ENCODE results near the gene PRL.

The PRL gene

DNA sequence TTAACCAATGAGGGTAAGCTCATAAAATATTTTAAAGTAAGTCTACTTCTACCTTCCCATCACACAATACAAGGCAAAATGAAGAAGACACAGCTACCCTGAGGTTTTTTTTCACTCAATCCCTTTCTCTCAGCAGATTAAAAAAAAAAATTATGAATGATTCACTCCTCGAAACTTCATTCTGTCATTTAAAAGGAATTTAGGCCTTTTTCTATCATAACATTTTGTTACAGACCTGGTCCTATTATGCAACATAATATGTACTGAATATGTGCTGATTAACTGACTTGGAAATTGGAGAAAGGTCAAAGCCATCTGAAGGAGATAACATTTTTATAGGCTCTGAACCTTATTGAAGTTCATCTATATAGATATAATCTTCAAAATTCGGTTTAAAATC is 45.5 kb downstream of the PRL start:
- Histone ChIP-seq H3K9ac (ENCODE audit: low read length) (no peak overlapping the region), H3K9me3 (ENCODE audit: control insufficient read depth, insufficient read depth, low read depth, low read length) (no peaks in the 10 kb centered on the region), H3K27me3 (ENCODE audit: control insufficient read depth, insufficient read depth, low read length) (no peaks in the 10 kb centered on the region), H3K4me3 (ENCODE audit: low read depth, low read length) (no peak overlapping the region), H3K27ac (ENCODE audit: low read depth, low read length) (peak overlapping the region; percentile 15; the same call in 1 of the 2 replicates), H3K36me3 (ENCODE audit: control insufficient read depth, insufficient read depth, low read length) (no peaks in the 10 kb centered on the region), H3K4me1 (ENCODE audit: control insufficient read depth, insufficient read depth, low read length) (peaks cover 36% of the 10 kb centered on the region)

DNA sequence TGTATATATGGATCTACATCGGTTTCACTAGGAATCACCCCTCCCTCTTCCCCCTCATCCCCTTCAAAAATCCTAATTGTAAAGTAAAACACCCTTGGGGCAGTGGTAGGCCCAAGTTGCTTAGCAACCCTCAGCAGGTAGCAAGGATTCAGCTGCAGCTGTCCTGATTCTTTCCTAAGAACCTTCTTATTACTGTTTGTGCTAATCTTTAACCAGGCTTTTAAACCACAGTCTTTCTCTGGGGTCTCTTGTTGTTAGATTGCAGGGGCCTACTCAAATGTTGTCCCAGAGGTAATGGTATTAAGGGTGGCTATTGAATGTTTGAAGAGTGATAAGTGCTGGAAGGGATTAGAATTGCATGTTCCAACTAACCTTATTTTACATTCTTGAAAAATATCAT is 46.4 kb downstream of the PRL start:
- no peak overlapping the region for H3K9ac ChIP-seq (ENCODE audit: low read length)
- H3K4me1 ChIP-seq (ENCODE audit: control insufficient read depth, insufficient read depth, low read length): peaks cover 36% of the 10 kb centered on the region
- no peaks in the 10 kb centered on the region for H3K36me3 ChIP-seq (ENCODE audit: control insufficient read depth, insufficient read depth, low read length)
- peak overlapping the region; percentile 19; the same call in 1 of the 2 replicates for H3K4me3 ChIP-seq (ENCODE audit: low read depth, low read length)
- no peaks in the 10 kb centered on the region for H3K27me3 ChIP-seq (ENCODE audit: control insufficient read depth, insufficient read depth, low read length)
- H3K9me3 ChIP-seq (ENCODE audit: control insufficient read depth, insufficient read depth, low read depth, low read length): no peaks in the 10 kb centered on the region
- peak overlapping the region; percentile 15; the same call in 1 of the 2 replicates for H3K27ac ChIP-seq (ENCODE audit: low read depth, low read length)

DNA sequence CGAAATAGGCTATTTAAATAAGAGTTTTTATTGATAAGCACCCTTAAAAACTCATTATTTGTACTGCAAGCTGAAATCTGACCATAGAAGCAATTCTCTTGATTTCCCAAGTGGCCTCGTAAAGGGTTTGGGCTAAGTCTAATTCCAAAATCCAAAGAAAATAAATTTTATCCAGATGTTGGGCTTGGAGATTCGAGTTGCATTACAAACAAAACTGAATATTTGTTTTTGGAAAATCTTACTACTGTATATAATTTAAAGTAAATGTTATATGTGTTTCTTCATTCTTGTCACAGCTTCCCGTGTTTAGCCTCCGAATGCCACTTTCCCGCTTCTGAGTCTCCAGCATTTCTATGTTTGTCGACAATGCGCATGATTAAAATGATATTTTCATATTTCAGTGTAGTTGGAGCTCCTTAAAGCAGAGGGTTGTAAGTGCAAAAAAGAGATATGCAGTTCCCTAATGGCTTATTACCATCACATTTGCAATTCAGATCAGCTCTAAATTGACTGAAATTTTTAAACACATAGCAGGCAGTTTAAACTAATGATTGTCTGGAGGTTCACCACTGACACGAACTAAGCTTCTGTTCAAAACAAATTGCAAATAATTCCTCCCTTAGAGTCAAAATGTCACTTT is 47.0 kb downstream of the PRL start:
- 0 out of 2 replicates have a peak overlapping the region, but pooled peaks have one; percentile 19 for H3K4me3 ChIP-seq (ENCODE audit: low read depth, low read length)
- no peak overlapping the region for H3K9ac ChIP-seq (ENCODE audit: low read length)
- H3K36me3 ChIP-seq (ENCODE audit: control insufficient read depth, insufficient read depth, low read length): no peaks in the 10 kb centered on the region
- H3K27me3 ChIP-seq (ENCODE audit: control insufficient read depth, insufficient read depth, low read length): no peaks in the 10 kb centered on the region
- no peaks in the 10 kb centered on the region for H3K9me3 ChIP-seq (ENCODE audit: control insufficient read depth, insufficient read depth, low read depth, low read length)
- peaks cover 36% of the 10 kb centered on the region for H3K4me1 ChIP-seq (ENCODE audit: control insufficient read depth, insufficient read depth, low read length)
- H3K27ac ChIP-seq (ENCODE audit: low read depth, low read length): peak overlapping the region; percentile 15; the same call in 1 of the 2 replicates

DNA sequence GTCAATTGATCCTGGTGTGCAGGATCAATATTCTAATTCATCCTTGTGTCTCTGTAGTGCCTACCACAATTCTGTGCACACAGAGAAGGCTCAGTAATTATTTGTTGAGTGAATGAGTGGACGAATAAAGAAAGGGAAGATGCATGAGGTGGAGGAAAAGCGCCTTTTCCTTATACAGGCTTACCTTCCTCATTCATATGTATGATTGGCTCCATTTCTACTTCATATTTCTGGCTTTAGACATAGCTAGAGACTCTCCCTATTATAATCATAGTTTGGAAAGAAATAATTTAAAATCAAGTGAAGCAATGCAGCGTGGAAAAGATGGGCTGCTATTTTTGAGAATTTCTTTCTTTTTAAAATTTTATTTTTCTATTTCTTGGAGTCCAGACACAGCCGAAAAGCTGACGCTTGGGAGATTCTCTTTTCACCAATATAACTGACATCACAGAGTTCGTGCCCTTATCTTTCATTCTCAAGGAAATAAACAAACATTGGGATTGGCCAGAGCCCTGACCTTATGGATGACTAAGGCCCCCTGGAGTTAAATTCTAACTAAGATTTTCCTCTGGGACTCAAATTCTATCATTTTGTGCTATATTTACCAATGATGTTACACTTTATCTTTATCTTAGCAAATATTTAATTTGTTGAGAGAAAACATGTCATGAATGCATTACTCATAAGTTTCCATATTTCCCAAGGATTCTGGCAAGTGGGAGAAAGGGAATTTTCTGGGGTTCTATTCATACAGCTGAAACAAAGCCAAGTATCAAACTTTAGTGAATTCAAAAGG is 48.1 kb downstream of the PRL start:
- Histone ChIP-seq H3K9me3 (ENCODE audit: control insufficient read depth, insufficient read depth, low read depth, low read length) (no peaks in the 10 kb centered on the region), H3K36me3 (ENCODE audit: control insufficient read depth, insufficient read depth, low read length) (no peaks in the 10 kb centered on the region), H3K9ac (ENCODE audit: low read length) (no peak overlapping the region), H3K4me3 (ENCODE audit: low read depth, low read length) (no peak overlapping the region), H3K27ac (ENCODE audit: low read depth, low read length) (no peak overlapping the region), H3K4me1 (ENCODE audit: control insufficient read depth, insufficient read depth, low read length) (peaks cover 36% of the 10 kb centered on the region), H3K27me3 (ENCODE audit: control insufficient read depth, insufficient read depth, low read length) (no peaks in the 10 kb centered on the region)

DNA sequence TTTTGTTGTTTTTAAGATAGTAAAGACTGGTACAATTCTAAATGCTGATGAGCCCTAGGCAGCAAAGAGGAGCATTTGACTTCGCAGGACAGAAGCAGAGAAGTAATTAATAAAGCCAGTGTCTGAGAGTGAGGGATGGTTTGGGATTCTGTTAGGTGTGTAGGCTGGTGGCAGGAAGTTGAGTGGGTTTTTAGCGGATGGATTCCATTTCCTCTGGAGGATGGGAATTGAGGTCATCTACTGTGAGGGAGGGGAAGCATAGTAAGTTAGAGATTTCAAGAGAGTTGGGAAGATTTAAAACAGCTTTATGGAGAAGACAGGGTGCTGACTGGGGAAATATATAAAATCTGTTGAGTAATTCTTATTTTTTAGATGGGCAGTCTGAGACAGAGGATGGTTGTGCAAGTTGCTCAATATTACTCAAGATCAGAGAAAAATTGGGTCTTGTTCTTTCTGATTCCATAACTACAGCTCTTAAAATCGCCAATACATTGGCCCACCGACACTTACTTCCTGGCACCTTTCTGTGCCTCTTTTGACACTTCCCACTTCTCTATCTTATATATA is 48.8 kb downstream of the PRL start:
- Histone ChIP-seq H3K4me3 (ENCODE audit: low read depth, low read length) (no peak overlapping the region), H3K9ac (ENCODE audit: low read length) (no peak overlapping the region), H3K27me3 (ENCODE audit: control insufficient read depth, insufficient read depth, low read length) (no peaks in the 10 kb centered on the region), H3K27ac (ENCODE audit: low read depth, low read length) (no peak overlapping the region), H3K36me3 (ENCODE audit: control insufficient read depth, insufficient read depth, low read length) (no peaks in the 10 kb centered on the region), H3K9me3 (ENCODE audit: control insufficient read depth, insufficient read depth, low read depth, low read length) (no peaks in the 10 kb centered on the region), H3K4me1 (ENCODE audit: control insufficient read depth, insufficient read depth, low read length) (peaks cover 36% of the 10 kb centered on the region)

DNA sequence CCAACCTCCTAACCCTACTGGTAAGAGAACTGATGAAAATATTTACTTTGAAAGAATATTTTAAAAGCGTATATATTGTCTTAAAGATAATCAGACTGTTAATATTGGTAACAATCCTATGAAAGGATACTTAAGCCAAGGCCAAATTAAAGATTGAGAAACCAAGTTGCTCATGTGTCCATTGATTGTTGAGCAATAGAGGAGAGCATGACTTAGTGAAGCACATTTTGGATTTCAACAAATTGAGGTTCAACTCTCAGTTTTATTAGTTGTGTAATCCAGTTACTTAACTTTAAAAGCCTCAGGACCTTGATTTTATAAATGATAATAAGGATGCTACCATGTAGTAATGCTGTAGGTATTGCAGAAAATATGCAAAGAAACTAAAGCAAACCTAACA is 56.8 kb downstream of the PRL start:
- Histone ChIP-seq H3K9ac (ENCODE audit: low read length) (no peak overlapping the region), H3K4me3 (ENCODE audit: low read depth, low read length) (no peak overlapping the region), H3K36me3 (ENCODE audit: control insufficient read depth, insufficient read depth, low read length) (no peaks in the 10 kb centered on the region), H3K9me3 (ENCODE audit: control insufficient read depth, insufficient read depth, low read depth, low read length) (peaks cover 3% of the 10 kb centered on the region; the same call in 1 of the 2 replicates), H3K4me1 (ENCODE audit: control insufficient read depth, insufficient read depth, low read length) (no peaks in the 10 kb centered on the region), H3K27ac (ENCODE audit: low read depth, low read length) (no peak overlapping the region), H3K27me3 (ENCODE audit: control insufficient read depth, insufficient read depth, low read length) (no peaks in the 10 kb centered on the region)

DNA sequence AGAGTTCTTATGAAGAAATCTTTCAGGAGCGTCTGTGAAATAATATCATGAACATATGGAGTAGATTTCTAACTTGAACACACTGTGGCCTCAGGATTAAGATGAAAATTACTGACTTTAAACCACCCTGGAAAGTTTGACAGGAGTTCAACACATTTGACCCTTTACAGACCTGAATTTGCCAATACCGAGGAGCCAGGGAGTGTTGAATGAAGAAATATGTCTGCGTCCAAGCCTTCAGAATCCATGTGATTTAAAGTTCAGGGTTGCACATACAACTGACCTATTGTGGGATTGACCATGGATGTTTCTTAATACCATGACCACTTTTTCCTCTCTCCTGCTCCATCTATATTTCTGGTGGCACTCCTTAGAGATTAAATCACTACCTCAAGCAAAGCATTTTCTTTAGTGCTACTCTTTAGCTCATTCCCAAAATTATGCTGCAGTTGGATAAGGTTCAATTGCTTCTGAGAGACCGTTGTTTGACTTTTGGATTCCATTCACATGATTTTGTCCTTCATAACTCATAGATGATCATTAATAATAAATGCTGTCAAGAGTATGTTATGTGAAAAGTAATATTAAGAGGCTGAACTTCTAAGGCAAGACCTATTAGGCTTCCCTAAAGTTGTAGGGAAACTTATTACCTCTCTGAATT is 57.4 kb downstream of the PRL start:
- Histone ChIP-seq H3K4me1 (ENCODE audit: control insufficient read depth, insufficient read depth, low read length) (no peaks in the 10 kb centered on the region), H3K27me3 (ENCODE audit: control insufficient read depth, insufficient read depth, low read length) (no peaks in the 10 kb centered on the region), H3K9me3 (ENCODE audit: control insufficient read depth, insufficient read depth, low read depth, low read length) (peaks cover 3% of the 10 kb centered on the region; the same call in 1 of the 2 replicates), H3K36me3 (ENCODE audit: control insufficient read depth, insufficient read depth, low read length) (no peaks in the 10 kb centered on the region), H3K9ac (ENCODE audit: low read length) (no peak overlapping the region), H3K4me3 (ENCODE audit: low read depth, low read length) (no peak overlapping the region), H3K27ac (ENCODE audit: low read depth, low read length) (no peak overlapping the region)

DNA sequence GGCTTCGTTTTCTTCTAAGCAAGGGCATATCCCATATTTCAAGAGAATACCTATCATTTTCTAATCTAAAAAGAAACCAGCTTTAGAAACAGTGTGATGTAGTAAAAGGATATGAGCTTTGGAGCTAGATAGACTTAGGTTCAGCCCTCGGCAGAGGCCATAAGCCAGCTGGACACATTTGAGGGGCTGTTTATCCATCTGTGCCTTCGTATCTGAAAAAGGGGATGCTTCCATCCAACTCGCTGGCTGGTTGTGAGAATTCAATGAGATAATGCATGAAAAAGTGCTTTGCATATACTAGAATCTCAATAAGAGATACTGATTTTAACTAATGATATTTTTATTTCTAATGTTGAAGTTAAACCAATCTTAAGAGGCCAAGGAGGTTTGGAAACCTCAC is 58.0 kb downstream of the PRL start:
- Histone ChIP-seq H3K9me3 (ENCODE audit: control insufficient read depth, insufficient read depth, low read depth, low read length) (peaks cover 3% of the 10 kb centered on the region; the same call in 1 of the 2 replicates), H3K27ac (ENCODE audit: low read depth, low read length) (no peak overlapping the region), H3K9ac (ENCODE audit: low read length) (no peak overlapping the region), H3K4me3 (ENCODE audit: low read depth, low read length) (no peak overlapping the region), H3K4me1 (ENCODE audit: control insufficient read depth, insufficient read depth, low read length) (no peaks in the 10 kb centered on the region), H3K27me3 (ENCODE audit: control insufficient read depth, insufficient read depth, low read length) (no peaks in the 10 kb centered on the region), H3K36me3 (ENCODE audit: control insufficient read depth, insufficient read depth, low read length) (no peaks in the 10 kb centered on the region)

DNA sequence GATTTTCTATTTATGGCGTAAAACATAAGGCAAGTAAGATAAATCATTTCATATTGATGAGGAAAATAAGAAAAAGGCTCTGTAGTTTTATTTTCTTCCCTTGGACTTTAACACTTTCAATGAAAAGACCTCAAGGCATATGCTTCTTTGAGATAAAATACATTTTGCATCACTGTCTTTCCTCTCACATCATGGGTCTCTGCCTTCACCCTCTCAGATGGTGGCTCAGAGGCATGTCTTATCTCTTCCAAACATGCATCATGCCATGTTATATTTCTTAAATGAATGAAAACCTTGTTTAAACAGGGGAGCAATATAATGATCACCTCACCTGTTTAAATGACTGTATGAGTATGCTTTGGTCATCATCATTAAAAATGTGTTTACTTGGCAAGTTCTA is 59.3 kb downstream of the PRL start:
- Histone ChIP-seq H3K27ac (ENCODE audit: low read depth, low read length) (no peak overlapping the region), H3K36me3 (ENCODE audit: control insufficient read depth, insufficient read depth, low read length) (no peaks in the 10 kb centered on the region), H3K4me3 (ENCODE audit: low read depth, low read length) (no peak overlapping the region), H3K4me1 (ENCODE audit: control insufficient read depth, insufficient read depth, low read length) (no peaks in the 10 kb centered on the region), H3K9me3 (ENCODE audit: control insufficient read depth, insufficient read depth, low read depth, low read length) (peaks cover 3% of the 10 kb centered on the region; the same call in 1 of the 2 replicates), H3K9ac (ENCODE audit: low read length) (no peak overlapping the region), H3K27me3 (ENCODE audit: control insufficient read depth, insufficient read depth, low read length) (no peaks in the 10 kb centered on the region)

Measured in HUES6 (cell line).